GM18508 (cell line): ENCODE results near the gene TINAG.

Experiments used
- ATAC-seq: cut with Tn5 transposase; IDR thresholded peaks from one replicate; pipeline ENCODE4 v1.9.1; 2021; ENCODE audit warnings: moderate number of reproducible peaks; ENCODE audit not compliant: insufficient read depth, unreplicated experiment

TINAG gene

GRCh38 chr6:54415517-54415916 lies 107.3 kb downstream of the TINAG start:
- ATAC-seq: no peak

GRCh38 chr6:54419885-54420284 lies 111.6 kb downstream of the TINAG start:
- ATAC-seq: no peak

DNA sequence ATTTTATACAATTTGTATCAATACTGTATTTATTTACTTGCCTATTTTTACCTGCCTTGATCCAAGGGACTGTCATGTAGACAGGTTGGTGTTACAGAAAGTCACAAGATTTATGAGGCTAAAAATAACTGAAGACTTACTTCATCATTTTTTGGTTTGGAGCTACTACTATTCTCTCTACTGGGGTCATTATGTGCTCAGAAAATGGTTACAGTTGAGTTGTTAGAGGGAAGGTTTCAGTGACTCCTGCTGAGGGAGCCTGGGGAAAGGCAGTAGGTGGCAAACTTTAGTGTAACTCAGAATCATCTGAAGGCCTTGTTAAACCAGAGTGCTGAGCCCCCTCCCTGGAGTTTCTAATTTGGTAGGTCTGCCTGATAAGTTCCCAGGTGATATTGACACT lies 118.8 kb downstream of the TINAG start:
- peak; percentile 22 for ATAC-seq

GRCh38 chr6:54427396-54427937 lies 119.2 kb downstream of the TINAG start:
- no peak for ATAC-seq

DNA sequence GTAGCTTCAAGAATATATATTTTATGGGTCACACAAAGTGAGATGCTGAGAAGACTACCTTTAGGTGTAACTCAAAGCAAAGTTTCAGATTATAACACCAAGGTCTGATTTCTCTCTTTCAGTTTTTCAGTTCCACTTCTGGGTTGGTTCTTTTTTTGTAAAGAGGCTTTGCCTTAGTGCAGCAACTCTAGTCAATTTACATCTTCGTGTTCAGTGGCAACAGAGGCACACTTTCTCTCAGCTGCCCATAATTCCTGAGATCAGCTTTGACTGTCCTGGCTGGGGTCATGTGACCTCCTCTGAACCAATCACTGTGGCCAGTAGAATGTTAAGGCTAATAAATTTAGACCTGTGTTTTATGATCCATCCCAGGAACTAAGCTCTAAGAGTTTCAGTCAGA lies 120.2 kb downstream of the TINAG start:
- ATAC-seq: peak; percentile 89

DNA sequence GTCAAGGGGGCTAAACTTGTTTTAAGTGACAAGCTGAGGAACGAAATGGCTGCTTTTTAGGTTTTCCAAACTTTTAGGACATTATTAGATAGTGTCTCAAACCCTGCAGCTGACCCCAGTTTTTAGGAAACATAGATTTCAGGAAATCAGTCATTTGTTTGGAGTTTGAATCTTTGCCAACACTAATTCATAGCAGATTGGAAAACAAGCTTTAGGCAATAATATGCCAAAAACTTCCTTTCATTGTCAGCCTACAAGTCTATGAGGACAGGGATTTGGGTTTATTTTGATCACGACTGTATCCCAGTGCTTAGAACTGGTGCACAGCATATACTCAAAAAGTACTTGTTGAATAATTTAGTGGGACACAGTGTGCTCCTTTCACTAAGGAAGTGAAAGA lies 123.2 kb downstream of the TINAG start:
- no peak for ATAC-seq
